B cell (primary cell): Measurements from ENCODE around the gene KSR1. TPM values are rescaled to one million over a fixed set of nuclear protein-coding genes. Genes with fewer than 3 reads are reported as not detected.
"Not testable (repeated sequence)": the region's sequence is repeated elsewhere in the genome, so short reads cannot be mapped to it uniquely, and the experiment has no call there.

Experiments used
- ATAC-seq: fragments of 200-7000 bp; cut with Tn5 transposase; one replicate; pipeline ENCODE4 v1.10.0; 2021; ENCODE audit warnings: low read depth, mild to moderate bottlenecking, moderate number of reproducible peaks, moderate library complexity
- CTCF ChIA-PET: fragments of 350-600 bp; sonication (Branson Sonifier 250); formaldehyde crosslinking; loops from one replicate; lab custom pipeline; 2021; ENCODE audit warnings: antibody characterized with exemption, inconsistent platforms; lab: Charles Lee
- POLR2A ChIA-PET: fragments of 350-600 bp; sonication (Branson Sonifier 250); formaldehyde crosslinking; loops from one replicate; lab custom pipeline; 2021; ENCODE audit warnings: antibody characterized with exemption; lab: Charles Lee
- DNase-seq: peaks from one replicate; pipeline ENCODE4 v3.0.0; 2013
- H2AFZ ChIP-seq: 2 replicates; pipeline ENCODE4 v1.6.1; 2012; ENCODE audit warnings: mild to moderate bottlenecking, low read depth, low read length; ENCODE audit not compliant: insufficient read depth, poor library complexity, severe bottlenecking
- H3K27ac ChIP-seq, 2 donors: 1 replicate in 1 of 2; 2 replicates in 1 of 2; pipeline ENCODE4 v1.5.1; 2012 to 2013; ENCODE audit warnings: low read length in 2 of 2, mild to moderate bottlenecking in 2 of 2, moderate library complexity in 1 of 2
- H3K27me3 ChIP-seq, 4 experiments: fragments of 200-600 bp in 1 of 4; sonication (generic) in 1 of 4; replicated peaks in 1 of 4; 1 replicate in 2 of 4; 2 replicates in 2 of 4; pipeline versions ENCODE4 v1.6.1 to v1.7.0; 2013 to 2016; ENCODE audit warnings: low read length in 3 of 4, mild to moderate bottlenecking in 2 of 4, mixed read lengths in 1 of 4, moderate library complexity in 1 of 4; ENCODE audit not compliant: insufficient read depth in 4 of 4, control insufficient read depth in 3 of 4; ENCODE audit errors: control extremely low read depth in 1 of 4
- H3K36me3 ChIP-seq, 2 experiments: replicated peaks in 1 of 2; 1 replicate in 1 of 2; 2 replicates in 1 of 2; pipeline versions ENCODE4 v1.6.1 to v1.7.1; 2013; ENCODE audit warnings: low read length in 1 of 2; ENCODE audit not compliant: insufficient read depth in 2 of 2, control insufficient read depth in 1 of 2; ENCODE audit errors: control extremely low read depth in 1 of 2, extremely low read depth in 1 of 2
- H3K4me1 ChIP-seq, 2 donors: fragments of 200-600 bp in 1 of 2; sonication (generic) in 1 of 2; 1 replicate in 1 of 2; 2 replicates in 1 of 2; pipeline versions ENCODE4 v1.5.1 to v1.6.1; 2013 to 2017; ENCODE audit warnings: low read length in 2 of 2; ENCODE audit not compliant: control insufficient read depth in 2 of 2, insufficient read depth in 2 of 2
- H3K4me2 ChIP-seq: replicated peaks from 2 replicates; pipeline ENCODE3; 2012; ENCODE audit warnings: mild to moderate bottlenecking, low read depth, low read length; ENCODE audit not compliant: poor library complexity, severe bottlenecking
- H3K4me3 ChIP-seq, 5 experiments: fragments of 200-600 bp in 1 of 5; sonication (generic) in 1 of 5; 1 replicate in 3 of 5; 2 replicates in 2 of 5; pipeline versions ENCODE4 v1.5.1 to v1.7.0; 2011 to 2016; ENCODE audit warnings: low read length in 4 of 5, mild to moderate bottlenecking in 4 of 5, low read depth in 2 of 5, control low read depth in 1 of 5, moderate library complexity in 1 of 5; ENCODE audit not compliant: insufficient read depth in 1 of 5; ENCODE audit errors: control extremely low read depth in 1 of 5, extremely low read depth in 1 of 5
- H3K79me2 ChIP-seq: fragments of 200-600 bp; sonication (generic); one replicate; pipeline ENCODE4 v1.6.0; 2016; ENCODE audit warnings: low read length; ENCODE audit not compliant: control insufficient read depth, insufficient read depth
- H3K9ac ChIP-seq: fragments of 200-600 bp; sonication (generic); 2 replicates; pipeline ENCODE4 v1.6.1; 2017; ENCODE audit warnings: mild to moderate bottlenecking, low read length, moderate library complexity
- H3K9me3 ChIP-seq, 3 donors: one replicate each; pipeline versions ENCODE4 v1.6.1 to v1.7.1; 2013; ENCODE audit warnings: low read length in 2 of 3; ENCODE audit not compliant: control insufficient read depth in 2 of 3, insufficient read depth in 1 of 3; ENCODE audit errors: control extremely low read depth in 1 of 3
- H4K20me1 ChIP-seq: 2 replicates; pipeline ENCODE4 v1.6.0; 2012; ENCODE audit warnings: mild to moderate bottlenecking, low read length; ENCODE audit not compliant: insufficient read depth, control insufficient read depth, poor library complexity, severe bottlenecking
- H3K27ac Mint-ChIP-seq: one replicate; pipeline ENCODE4 v1.8.0; 2021; ENCODE audit warnings: mixed read lengths
- H3K27me3 Mint-ChIP-seq: one replicate; pipeline ENCODE4 v1.8.0; 2021; ENCODE audit warnings: mixed read lengths
- H3K4me1 Mint-ChIP-seq: one replicate; pipeline ENCODE4 v1.8.0; 2021; ENCODE audit warnings: mixed read lengths
- H3K4me3 Mint-ChIP-seq: one replicate; pipeline ENCODE4 v1.8.0; 2021; ENCODE audit warnings: mixed read lengths
- H3K9me3 Mint-ChIP-seq: one replicate; pipeline ENCODE4 v1.8.0; 2022; ENCODE audit warnings: mixed read lengths; ENCODE audit not compliant: insufficient read depth
- CTCF ChIP-seq: fragments of 200-600 bp; IDR thresholded peaks from one replicate; pipeline ENCODE4 v1.8.0; 2022; ENCODE audit warnings: antibody characterized with exemption, mild to moderate bottlenecking
- EZH2 ChIP-seq: IDR thresholded peaks from 2 replicates; pipeline ENCODE4 v1.6.1; 2012; ENCODE audit warnings: borderline replicate concordance, low read depth, mild to moderate bottlenecking, moderate library complexity, low read length; ENCODE audit not compliant: insufficient read depth, poor library complexity, severe bottlenecking
- WGBS: methylation state at CpG from one replicate; pipeline ENCODE4 v1.1.5; 2013; ENCODE audit warnings: missing lambda C conversion rate; ENCODE audit not compliant: insufficient coverage; 5-methylcytosine and 5-hydroxymethylcytosine counted together
- intact Hi-C: fragments of 100-400 bp; cut with micrococcal nuclease; formaldehyde crosslinking; loops from one replicate; pipeline ENCODE4 v1.10.0; 2022
- polyA plus RNA-seq: library from polyadenylated mRNA; depleted of rRNA; stranded (reverse); fragments of >200 nt; gene quantifications from 2 replicates; pipeline ENCODE4 v1.2.3, GENCODE V29; 2012
- total RNA-seq, 2 donors: library from RNA; stranded (reverse); fragments of 120-200 nt in 1 of 2; gene quantifications; 1 replicate in 1 of 2; 2 replicates in 1 of 2; pipeline versions ENCODE4 v1.2.3 to v1.2.4, GENCODE V29; 2013 to 2022

KSR1 gene
- total and polyA plus RNA-seq, 2 donors (not counting 1 experiment from before 2014, with no cell fraction given) = 27.5 to 85.6 TPM

DNA sequence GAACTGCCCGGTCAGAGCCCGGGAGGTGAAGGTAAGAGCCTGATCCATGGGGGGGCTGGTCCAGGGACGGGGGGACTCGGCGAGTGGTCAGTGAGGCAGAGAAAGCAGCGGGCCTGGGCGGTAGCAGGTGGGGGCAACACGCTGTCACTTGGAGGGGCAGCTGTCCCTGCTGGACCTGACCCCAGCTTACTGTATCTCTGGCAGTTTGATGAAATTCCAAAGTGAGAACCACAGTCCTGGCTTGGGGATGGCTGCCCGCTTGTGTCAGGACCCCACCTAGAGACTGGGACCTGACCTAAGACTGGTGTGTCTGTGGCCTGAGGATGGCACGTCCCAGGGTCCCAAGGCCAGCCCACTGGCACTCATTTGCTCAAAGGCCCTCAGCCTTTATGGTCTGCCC, 35.1 kb upstream of the KSR1 start:
- H3K27me3 ChIP-seq = no peaks in the 10 kb centered on the region
- no peak overlapping the region for H3K27ac Mint-ChIP-seq
- CTCF ChIA-PET = no interaction called here
- ATAC-seq (no peak), DNase-seq (no peak)
- H3K27ac ChIP-seq = no peak overlapping the region
- H3K4me2 ChIP-seq = no peak overlapping the region
- H4K20me1 ChIP-seq = no peaks in the 10 kb centered on the region
- no peaks in the 10 kb centered on the region for H3K4me1 ChIP-seq
- no peak overlapping the region for H3K4me3 Mint-ChIP-seq
- TF ChIP-seq CTCF = no peak
- no peak for TF ChIP-seq EZH2
- intact Hi-C loops = no loop called here
- no peak overlapping the region for H2AFZ ChIP-seq
- no peak overlapping the region for H3K4me3 ChIP-seq
- no peaks in the 10 kb centered on the region for H3K27me3 Mint-ChIP-seq
- H3K9ac ChIP-seq = no peak overlapping the region
- H3K79me2 ChIP-seq = no peaks in the 10 kb centered on the region
- H3K9me3 ChIP-seq = no peaks in the 10 kb centered on the region
- POLR2A ChIA-PET = no interaction called here
- H3K4me1 Mint-ChIP-seq = no peaks in the 10 kb centered on the region
- no peaks in the 10 kb centered on the region for H3K36me3 ChIP-seq
- H3K9me3 Mint-ChIP-seq = no peaks in the 10 kb centered on the region
- WGBS = 89% methylated on average over 10 of the region's 10 CpGs

DNA sequence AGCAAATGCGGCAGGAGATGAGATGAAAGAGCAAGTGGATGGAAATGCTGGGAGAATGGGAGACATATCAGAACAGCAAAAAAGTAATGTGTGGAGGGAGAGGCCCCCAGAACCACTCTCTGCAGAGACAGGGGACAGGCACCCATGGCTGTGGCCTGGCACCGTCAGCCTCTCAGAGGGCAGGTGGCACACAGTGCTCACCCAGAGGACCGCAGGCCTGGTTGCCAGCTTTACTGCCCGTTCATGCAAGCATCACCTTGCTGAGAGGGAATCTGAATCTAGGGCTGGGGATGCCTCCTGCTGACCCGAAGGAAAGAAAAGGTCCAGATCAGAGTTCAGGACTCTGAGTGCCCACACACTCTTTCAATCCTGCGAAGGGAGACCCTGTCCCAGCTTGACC, 34.6 kb upstream of the KSR1 start:
- H2AFZ ChIP-seq, H3K4me3 ChIP-seq, H3K4me1 Mint-ChIP-seq, ATAC-seq, H3K4me1 ChIP-seq, intact Hi-C loops, H3K36me3 ChIP-seq, H3K27me3 Mint-ChIP-seq, H3K27ac Mint-ChIP-seq, H3K9me3 ChIP-seq, H3K27ac ChIP-seq, H3K79me2 ChIP-seq, H3K27me3 ChIP-seq, DNase-seq, H3K4me3 Mint-ChIP-seq, H3K4me2 ChIP-seq, H4K20me1 ChIP-seq, H3K9me3 Mint-ChIP-seq, CTCF ChIA-PET, H3K9ac ChIP-seq: not testable (repeated sequence)
- 91% methylated on average over 5 of the region's 6 CpGs for WGBS
- POLR2A ChIA-PET = interaction anchor here (0.5 kb wide), 1 partner anchor 16 kb away, joined by 3 read pairs; no protein-coding TSS in a partner anchor
